Retinal pigment epithelial cell (primary cell): Measurements from ENCODE around the gene DSEL.
A peak's percentile ranks its signal among the peaks of the same experiment; 100 is the strongest.

Experiments used
- DNase-seq: peaks from one replicate; pipeline ENCODE4 v3.0.0-alpha.2; 2010; ENCODE audit warnings: low read depth
- H3K4me3 ChIP-seq: 2 replicates; pipeline ENCODE4 v1.5.1; 2011; ENCODE audit warnings: mild to moderate bottlenecking, low read length, control low read depth, moderate library complexity
- TF ChIP-seq, protein P1 (sequence below): conservative IDR thresholded peaks from 2 replicates; pipeline ENCODE4 v1.5.1; 2011; ENCODE audit warnings: low read depth, low read length, control low read depth, inconsistent platforms

The DSEL gene

DNA sequence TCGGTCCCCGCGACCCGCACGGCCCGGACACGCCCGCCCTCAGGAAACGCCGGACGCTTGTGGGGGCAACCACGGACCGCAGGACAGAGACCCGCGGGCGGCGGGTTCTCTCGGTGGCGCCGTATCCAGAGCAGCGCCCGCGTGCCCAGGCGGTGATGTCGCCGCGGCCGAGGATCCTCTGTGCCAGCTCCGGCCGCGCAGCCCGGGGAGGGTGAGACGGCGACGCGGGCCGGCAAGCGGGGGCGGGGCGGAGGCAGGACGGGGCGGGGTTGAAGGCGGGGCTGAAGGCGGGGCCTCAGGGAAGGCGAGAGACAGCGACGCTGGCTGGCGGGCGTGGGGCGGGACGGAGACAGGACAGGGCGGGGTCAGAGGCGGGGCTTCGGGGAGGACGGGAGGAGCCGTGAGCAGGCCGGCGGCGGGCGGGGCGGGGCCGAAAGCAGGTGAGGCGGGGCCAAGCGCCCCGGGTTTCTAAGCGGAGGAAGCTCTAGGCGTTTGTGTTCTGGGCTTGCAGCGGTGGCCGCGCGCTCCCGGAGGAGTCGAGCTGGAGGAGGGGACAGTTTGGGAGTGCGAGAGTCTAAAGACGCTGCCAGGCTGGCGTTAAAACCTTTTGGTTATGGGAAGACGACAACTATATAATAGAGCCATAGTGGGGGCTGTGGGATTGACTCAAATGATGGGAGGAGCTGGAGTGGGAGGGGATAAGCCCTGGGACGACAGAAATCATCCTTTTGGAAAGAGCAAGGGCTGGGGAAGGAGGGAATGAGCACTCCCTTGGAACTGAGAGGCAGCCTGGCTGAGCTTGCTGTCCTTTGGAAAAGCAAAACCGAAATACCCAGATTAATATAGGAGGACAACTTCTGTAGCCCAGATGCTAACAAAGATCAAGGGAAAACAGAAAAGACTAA, at the start of gene DSEL:
Gene DSEL (minus strand): TSS at position 182 of the 905 bp plus-strand sequence. CDS start 2,112 bp downstream, outside the sequence.
- peak within 1 kb of the TSS; percentile 88 for H3K4me3 ChIP-seq
- DNase-seq: peak; percentile 72
- TF ChIP-seq, protein P1, sequence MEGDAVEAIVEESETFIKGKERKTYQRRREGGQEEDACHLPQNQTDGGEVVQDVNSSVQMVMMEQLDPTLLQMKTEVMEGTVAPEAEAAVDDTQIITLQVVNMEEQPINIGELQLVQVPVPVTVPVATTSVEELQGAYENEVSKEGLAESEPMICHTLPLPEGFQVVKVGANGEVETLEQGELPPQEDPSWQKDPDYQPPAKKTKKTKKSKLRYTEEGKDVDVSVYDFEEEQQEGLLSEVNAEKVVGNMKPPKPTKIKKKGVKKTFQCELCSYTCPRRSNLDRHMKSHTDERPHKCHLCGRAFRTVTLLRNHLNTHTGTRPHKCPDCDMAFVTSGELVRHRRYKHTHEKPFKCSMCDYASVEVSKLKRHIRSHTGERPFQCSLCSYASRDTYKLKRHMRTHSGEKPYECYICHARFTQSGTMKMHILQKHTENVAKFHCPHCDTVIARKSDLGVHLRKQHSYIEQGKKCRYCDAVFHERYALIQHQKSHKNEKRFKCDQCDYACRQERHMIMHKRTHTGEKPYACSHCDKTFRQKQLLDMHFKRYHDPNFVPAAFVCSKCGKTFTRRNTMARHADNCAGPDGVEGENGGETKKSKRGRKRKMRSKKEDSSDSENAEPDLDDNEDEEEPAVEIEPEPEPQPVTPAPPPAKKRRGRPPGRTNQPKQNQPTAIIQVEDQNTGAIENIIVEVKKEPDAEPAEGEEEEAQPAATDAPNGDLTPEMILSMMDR: no peak

DNA sequence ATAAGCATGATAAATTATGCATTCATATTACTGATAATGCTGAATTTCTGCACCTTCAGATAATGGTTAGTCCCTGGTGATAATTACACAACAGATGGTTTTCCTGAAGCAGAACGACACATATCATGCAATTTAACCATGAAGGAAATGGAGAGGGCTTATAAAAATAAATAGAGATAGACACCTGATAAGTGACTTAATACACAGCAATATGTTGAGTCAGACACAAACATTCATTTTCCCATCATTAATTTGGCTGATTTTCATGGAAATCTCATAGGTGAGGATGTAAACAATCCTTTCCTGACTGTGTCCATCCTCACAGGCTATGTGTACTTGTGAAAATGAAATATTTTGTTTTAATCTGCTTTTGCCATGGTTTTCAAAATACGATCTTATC, 36.9 kb upstream of the DSEL start:
- DNase-seq: no peak
- no peak overlapping the region for H3K4me3 ChIP-seq
- TF ChIP-seq, protein P1: no peak

DNA sequence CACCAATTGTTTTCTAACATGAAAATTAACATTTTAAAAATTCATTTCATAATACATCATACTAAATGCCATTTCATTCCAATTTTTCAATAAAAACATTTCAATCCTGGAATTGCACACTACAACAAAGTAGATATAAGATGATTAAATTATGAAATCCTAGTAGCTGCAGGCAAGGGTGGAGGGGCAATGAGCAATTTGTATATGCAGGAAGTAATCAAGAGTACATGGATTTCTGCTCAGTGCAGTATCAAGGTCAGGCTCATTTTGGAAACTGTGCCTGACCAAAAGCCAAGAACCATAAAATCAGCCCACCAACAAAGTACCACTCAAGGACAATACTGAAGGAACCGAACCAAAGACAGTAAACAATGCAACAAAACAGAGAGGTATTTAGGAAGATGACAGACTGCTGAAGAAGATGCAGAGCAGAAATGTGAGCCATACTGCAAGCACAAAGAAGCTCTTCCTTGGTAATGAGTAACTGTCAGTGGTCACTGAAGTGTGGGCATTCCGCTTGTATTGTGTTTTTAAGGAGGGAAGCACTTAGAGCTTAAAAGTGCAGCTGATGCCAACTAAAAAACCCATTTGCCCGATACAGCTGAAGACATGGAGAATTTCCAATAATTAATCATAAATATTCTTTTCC, 34.5 kb upstream of the DSEL start:
- no peak overlapping the region for H3K4me3 ChIP-seq
- TF ChIP-seq, protein P1: no peak
- DNase-seq: no peak

DNA sequence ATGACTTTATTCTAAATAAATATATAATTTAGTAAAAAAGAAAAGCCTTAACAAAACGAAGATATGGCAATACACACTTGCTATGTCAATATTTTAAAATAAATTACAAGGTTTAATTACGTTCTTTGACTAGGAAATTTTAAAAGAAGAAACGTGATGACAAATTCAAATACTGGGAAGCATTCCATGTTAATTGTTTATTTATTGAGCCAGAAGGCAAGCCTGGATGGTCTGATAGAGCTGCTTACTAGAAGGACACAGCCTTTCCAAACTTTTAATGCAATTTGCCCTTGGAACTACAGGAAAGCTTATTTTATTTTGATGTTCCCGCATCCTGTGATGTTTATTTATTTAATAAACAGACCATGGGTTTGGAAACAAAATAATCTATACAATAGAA, 33.4 kb upstream of the DSEL start:
- TF ChIP-seq, protein P1: no peak
- no peak for DNase-seq
- no peak overlapping the region for H3K4me3 ChIP-seq

DNA sequence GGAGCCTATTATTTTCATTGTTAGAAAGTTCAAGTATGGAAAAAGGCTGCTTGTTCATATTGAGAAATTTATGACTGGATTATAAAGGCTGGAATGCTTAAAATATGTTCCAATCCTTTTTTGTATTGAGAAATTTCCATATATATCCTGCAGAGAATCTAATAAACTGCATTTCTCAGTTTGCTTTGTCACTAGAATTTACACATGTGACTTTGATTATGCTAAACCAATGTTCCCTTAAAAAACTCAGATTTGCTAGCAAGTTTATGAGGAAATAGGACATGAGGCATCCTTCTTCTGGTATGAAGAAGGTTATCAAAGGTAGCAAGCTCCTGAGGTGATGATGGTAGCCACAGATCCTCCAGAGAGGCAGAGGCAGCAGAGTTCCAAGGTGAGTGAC, 29.2 kb upstream of the DSEL start:
- TF ChIP-seq, protein P1: no peak
- no peak for DNase-seq
- H3K4me3 ChIP-seq: no peak overlapping the region

DNA sequence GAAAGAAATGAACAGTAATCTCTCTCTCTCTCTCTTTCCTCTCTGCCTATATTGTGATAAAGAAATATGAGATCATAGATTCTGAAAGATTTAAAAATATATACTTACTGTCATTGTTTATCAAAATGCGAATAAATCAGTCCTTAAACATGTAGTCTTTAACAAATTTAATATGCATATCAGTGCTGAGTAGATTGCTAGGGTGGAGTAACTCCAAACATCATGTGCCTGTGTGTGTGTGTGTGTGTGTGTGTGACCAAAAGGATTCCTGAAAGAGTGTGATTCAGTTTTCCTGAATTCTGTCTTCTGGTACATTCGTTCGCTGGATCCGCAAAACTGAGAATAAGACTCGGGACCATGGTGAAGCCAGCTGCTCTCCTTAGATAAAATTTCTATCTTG, 24.0 kb upstream of the DSEL start:
- TF ChIP-seq, protein P1: no peak
- no peak overlapping the region for H3K4me3 ChIP-seq
- DNase-seq: no peak
